ENCODE results near the gene ABAT.

DNA sequence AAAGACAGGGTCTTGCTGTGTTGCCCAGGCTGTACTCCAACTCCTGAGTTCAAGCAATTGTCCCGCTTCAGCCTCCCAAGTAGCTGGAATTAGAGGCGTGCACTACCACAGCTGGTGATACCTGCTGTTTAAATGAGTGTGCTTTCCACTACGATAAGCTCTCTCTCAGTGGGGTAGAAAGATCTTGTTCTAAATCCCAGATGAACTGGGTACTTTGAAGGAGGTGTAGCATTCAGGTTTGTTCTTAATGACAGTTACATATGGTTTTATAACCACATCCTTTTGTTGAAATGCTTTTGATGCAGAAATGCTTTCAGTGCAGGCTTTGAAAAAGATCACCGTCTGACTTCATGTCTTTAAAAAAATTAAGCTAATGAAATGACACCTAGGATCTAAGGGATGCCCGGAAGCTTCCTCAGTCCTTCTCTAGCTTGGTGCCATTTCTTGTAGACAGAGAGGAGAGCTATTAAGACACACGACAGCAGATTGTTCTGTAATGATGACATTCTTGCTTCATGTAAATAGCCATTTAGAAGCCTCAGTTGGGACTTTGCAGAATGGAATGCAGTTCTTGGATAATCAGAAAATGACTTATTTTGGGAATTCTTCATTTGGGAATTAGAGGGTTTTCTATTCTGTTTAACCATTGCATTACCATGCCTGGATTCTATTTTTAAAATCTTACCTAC, 142.7 kb downstream of the ABAT start:
- TF ChIP-seq, protein P1, sequence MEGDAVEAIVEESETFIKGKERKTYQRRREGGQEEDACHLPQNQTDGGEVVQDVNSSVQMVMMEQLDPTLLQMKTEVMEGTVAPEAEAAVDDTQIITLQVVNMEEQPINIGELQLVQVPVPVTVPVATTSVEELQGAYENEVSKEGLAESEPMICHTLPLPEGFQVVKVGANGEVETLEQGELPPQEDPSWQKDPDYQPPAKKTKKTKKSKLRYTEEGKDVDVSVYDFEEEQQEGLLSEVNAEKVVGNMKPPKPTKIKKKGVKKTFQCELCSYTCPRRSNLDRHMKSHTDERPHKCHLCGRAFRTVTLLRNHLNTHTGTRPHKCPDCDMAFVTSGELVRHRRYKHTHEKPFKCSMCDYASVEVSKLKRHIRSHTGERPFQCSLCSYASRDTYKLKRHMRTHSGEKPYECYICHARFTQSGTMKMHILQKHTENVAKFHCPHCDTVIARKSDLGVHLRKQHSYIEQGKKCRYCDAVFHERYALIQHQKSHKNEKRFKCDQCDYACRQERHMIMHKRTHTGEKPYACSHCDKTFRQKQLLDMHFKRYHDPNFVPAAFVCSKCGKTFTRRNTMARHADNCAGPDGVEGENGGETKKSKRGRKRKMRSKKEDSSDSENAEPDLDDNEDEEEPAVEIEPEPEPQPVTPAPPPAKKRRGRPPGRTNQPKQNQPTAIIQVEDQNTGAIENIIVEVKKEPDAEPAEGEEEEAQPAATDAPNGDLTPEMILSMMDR (conservative IDR thresholded peaks at IDR 0.05; ENCODE audit: low read length) = no peak
- TF ChIP-seq EZH2phosphoT487 (IDR thresholded peaks at IDR 0.05; ENCODE audit: borderline replicate concordance, low read depth, low read length) = no peak

Measured in OCI-LY7 (cell line).